ENCODE data around the gene DRC7. TPM values are rescaled to one million over a fixed set of nuclear protein-coding genes. Genes with fewer than 3 reads are reported as not detected.

DRC7 gene
- total RNA-seq, 1 experiment from 2014 or later: not detected

DNA sequence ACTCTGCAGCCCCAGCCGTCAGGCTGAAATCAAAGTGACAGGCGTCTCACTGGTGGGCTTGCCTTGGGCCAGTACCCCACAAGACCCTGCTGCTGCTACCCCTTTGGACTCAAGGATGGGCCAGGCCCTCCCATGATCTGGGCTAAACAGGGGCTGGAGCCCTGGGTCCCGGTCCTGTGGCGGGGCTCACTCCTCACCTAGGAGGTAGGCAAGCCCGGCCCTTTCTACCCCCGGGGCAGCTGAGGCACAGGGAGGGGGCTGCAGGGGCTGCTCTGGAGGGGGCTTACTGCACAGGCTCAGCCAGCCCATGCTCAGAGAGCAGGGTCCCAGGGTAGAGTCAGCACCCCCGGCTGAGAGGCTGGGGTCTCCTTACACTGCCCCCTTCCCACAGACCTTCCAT, 64.5 kb downstream of the DRC7 start:
- no peak for DNase-seq (ENCODE audit: low read depth, low spot score)
- in situ Hi-C loops (cut with HindIII; ENCODE audit: low pct_unique_long_range_greater_than_20kb, low sequenced_read_pairs): no loop called here

DNA sequence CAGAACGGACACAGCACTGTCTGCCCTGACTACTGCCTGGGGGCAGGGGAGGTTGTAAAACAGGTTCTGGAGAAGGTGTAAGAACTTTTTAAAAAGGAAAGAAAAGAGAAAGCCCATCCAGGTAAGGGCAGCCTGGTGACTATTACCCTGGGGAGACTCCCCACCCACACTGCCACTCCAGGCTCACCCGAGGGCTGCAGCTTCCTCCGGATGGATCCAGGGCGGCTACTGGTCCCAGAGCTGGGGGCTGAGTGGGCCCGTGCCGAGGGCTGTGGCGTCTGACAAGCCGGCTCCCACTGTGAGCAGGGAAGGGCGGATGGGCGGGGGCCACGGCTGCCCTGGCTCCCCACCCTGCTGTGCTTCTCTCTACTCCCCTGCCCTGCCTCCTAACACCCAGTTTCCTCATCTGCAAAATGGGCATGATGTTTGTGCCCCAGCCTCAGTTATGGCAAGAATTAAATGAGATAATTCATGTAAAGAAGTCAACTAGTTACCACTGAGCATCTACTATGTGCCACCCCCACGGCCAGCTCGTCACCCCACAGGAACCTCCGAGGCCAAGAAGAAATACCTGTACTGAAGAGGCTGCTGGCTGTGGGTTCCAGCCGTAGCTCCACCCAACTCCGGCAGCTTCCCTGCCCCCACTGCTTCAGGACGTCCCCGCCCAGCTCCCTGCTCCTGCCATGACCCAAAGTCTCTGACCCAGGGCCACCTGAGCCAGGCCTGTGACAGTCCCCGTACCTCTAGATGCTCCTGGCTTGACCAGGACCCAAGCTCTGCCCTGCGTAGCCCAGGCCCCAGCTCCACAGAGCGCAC, 65.1 kb downstream of the DRC7 start:
- DNase-seq (ENCODE audit: low read depth, low spot score): no peak
- in situ Hi-C loops (cut with HindIII; ENCODE audit: low pct_unique_long_range_greater_than_20kb, low sequenced_read_pairs): no loop called here

DNA sequence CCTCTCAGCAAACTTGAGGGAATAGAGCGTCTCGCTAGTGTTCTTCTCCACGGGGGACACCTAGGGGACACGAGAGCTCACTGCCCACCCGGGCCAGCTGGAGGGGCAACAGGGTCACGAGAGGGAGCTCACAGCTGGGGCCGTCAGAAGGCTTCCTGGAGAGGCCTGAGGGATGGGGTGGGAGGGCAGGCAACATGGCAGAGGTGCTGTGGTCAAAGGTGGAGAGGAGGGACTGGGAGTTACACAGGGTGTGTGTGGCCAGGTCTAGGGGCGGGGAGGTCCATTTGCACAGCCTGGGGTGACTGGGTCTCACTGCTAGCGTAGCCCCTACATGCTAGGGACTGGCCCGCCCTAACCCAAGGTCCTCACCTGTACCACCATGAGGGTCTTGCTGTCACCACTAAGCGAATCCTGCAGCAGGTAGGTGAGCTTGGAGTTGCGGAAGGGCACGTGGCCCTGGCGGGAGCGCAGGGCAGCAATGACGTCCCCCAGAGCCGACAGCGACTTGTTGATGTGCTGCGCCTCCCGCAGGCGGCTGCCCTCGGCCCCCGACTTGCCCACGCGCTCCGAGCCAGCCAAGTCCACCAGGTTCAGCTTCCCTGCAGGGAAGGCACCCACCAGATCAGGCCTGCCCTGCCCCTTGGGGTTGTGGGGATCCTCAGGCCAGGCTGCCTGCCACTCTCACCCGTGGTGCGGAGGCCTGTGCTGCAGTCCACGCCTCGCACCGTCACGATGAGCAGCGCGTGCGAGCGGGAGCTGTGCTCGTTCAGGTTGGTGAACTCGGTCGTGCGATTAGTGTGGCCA, 66.0 kb downstream of the DRC7 start:
- no peak for DNase-seq (ENCODE audit: low read depth, low spot score)
- in situ Hi-C loops (cut with HindIII; ENCODE audit: low pct_unique_long_range_greater_than_20kb, low sequenced_read_pairs): no loop called here

DNA sequence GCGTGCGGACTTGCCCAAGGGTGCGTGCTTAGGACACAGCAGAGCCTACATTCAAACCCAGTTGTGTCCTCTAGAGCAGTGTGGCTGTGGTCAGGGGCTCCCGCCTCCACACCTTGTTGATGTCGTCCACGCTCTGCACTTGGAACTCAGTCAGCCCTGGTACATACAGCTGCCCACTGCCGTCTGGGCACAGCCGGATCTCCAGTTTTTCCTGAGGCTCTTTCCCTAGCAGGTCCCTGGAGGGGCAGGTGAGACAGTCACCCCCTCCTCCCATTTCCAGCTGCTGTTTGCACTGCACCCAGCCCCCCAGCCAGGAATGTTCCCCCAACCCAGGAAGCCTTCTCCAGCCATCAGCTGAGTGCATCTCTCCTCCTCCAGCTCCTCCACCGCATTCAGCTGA, 66.7 kb downstream of the DRC7 start:
- DNase-seq (ENCODE audit: low read depth, low spot score): no peak
- in situ Hi-C loops (cut with HindIII; ENCODE audit: low pct_unique_long_range_greater_than_20kb, low sequenced_read_pairs): no loop called here

DNA sequence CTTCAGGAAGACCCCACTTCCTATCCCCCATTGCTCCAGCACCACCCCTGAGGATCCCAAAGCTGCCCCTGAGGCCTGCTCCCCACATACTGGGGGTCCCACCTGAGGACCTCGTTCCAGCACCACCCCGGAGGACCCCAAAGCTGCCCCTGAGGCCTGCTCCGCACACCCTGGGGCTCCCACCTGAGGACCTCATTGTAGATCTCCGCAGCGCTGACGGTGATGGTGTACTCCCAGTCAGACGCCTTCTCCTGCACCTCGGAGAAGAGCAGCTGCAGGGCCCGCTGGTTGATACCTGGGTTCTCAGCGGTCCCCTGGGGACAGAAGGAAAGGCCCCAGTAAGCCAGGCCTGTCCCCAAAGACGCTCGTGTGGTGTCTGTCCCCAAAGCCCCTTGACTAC, 67.4 kb downstream of the DRC7 start:
- in situ Hi-C loops (cut with HindIII; ENCODE audit: low pct_unique_long_range_greater_than_20kb, low sequenced_read_pairs): no loop called here
- DNase-seq (ENCODE audit: low read depth, low spot score): no peak

DNA sequence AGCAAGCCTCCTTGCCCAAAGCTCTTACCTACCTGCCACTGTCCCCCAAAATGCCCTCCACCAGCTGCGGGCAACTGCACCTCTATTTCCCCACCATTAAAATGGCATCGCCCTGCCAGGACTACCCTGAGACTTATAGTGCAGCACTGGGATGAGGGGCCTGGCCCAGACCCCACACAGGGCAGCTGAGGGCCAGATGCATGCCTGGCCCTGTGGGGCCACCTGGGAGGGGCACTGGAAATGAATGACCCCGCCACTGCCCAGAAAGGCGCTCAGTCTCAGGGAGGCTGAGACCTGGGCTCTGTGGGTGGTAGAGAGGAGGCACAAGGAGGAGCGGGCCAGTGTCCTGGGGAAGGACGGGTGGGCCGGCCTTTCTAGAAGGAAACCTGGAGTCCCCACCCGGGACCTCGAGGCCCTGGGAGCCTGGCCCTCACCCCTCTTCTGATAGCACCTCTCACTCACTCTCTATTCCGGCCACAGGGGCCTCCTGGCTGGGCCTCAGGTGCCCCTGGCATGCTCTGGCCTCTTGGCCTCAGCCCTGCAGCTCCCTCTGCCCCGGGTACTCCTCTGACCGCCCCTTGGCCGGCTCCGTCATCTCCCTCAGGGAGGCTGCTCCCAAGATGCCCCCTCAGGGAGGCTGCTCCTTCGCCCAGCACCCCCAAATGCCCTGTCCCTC, 67.9 kb downstream of the DRC7 start:
- in situ Hi-C loops (cut with HindIII; ENCODE audit: low pct_unique_long_range_greater_than_20kb, low sequenced_read_pairs): no loop called here
- DNase-seq (ENCODE audit: low read depth, low spot score): no peak

DNA sequence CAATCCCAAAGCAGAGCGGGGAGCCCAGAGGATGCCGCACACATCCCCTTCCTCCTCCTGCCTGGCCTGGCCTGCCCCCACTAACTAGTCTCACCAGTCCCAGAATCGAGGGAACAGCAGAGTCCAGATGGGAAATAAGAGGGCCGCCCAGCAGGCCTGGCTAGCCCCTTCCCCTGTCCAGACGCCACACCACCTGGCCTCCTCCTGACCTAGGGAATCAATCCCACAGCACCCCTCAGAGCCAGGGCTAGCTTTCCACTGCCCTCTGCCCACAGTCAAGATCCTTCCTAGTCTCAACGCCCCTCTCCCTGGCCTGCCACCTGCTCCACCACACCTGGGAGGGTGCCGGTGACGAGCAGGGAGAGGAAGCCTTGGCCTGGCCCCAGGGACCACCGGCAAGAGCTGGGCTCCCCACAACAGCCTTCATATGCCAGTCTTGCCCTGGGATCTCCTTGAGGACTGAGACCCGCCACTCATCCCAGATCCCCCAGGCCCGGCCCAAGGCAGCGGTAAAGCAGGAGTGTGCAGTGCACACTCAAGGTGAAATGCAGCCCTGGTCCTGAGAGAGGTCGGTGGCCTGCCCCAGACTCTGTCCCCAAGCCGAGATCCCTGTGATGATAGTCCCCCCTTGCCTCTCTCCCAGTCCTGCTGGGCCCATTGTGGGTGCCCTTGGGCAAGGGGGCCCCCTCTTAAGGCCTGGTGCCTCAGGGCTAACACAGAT, 68.8 kb downstream of the DRC7 start:
- in situ Hi-C loops (cut with HindIII; ENCODE audit: low pct_unique_long_range_greater_than_20kb, low sequenced_read_pairs): no loop called here
- no peak for DNase-seq (ENCODE audit: low read depth, low spot score)

DNA sequence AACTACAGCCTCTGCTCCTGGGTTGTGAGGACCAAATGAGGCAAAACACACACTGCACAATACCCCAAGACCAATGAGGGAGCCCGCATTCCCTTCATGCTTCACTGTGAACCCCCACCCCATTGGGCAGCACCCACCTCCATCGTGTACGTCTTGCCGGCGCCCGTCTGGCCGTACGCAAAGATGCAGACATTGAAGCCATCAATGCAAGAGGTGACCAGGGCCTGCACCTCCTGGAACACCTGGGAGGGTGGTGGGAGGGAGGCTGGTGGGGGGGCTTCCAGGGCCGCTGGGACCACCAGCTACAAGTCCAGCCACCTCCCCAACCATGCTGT, 69.4 kb downstream of the DRC7 start:
- no peak for DNase-seq (ENCODE audit: low read depth, low spot score)
- in situ Hi-C loops (cut with HindIII; ENCODE audit: low pct_unique_long_range_greater_than_20kb, low sequenced_read_pairs): no loop called here

DNA sequence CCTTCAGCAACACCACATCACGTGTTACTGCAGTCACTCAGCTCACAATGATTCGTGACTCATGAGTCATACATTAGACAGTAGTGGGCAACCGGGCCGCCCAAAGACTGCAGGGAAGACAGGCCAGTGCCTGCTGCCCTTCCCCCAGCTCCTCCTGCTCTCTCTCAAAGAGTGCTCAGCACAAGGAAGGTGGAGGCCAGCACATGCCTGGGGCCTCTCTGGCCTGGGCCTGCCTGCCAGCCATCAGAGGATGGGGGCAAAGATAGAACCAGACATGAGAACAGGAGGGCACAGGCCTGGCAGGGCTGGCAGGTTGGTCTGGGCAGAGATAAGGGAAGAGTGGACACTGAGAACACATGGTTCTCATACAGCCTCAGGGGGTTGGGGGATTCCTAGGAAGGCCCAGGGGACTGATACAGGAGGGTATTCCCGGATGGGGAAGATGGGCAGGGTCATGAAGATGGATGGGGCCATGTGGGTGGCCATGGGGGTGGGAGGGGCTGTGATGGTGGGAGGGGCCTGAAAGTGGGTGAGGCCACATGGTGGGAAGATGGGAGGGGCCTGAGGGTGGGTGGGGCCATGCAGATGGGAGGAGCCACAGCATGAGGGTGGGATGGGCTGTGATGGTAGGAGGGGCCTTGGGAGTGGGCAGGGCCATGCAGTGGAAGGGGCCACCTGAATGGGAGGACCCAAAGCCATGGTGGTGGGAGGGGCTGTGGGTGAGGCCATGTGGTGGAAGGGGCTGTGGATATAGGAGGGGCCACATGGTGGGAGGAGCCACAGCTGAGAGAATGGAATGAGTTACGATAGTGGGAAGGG, 69.9 kb downstream of the DRC7 start:
- DNase-seq (ENCODE audit: low read depth, low spot score): peak; percentile 88
- in situ Hi-C loops (cut with HindIII; ENCODE audit: low pct_unique_long_range_greater_than_20kb, low sequenced_read_pairs): no loop called here

DNA sequence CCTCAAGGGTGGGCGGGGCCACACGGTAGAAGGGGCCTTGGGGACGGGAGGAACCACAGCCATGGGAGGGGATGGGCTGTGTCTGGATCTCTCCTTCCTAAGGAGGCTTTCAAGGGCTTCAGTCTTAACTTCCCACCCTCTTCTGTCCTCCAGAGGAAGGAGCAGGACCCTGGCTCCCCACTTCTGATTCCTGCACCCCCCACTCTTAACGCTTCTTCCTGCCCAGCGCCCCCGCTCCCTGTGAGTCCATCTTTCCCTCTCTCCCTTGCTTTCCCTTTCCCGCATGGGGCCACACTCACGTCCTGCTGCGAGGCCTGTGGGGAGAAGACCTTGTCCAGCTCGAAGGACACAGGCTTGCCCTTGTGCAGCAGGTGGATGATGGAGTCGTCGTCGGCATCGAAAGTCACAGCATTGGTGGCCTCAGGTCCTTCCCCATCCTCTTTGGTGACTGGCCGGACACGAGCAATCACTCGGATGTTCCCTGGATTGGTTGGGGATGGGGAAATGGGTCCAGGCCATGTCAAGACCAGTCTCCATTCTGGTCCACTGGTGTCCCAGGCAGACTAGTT, 70.6 kb downstream of the DRC7 start:
- in situ Hi-C loops (cut with HindIII; ENCODE audit: low pct_unique_long_range_greater_than_20kb, low sequenced_read_pairs): no loop called here
- DNase-seq (ENCODE audit: low read depth, low spot score): no peak

DNA sequence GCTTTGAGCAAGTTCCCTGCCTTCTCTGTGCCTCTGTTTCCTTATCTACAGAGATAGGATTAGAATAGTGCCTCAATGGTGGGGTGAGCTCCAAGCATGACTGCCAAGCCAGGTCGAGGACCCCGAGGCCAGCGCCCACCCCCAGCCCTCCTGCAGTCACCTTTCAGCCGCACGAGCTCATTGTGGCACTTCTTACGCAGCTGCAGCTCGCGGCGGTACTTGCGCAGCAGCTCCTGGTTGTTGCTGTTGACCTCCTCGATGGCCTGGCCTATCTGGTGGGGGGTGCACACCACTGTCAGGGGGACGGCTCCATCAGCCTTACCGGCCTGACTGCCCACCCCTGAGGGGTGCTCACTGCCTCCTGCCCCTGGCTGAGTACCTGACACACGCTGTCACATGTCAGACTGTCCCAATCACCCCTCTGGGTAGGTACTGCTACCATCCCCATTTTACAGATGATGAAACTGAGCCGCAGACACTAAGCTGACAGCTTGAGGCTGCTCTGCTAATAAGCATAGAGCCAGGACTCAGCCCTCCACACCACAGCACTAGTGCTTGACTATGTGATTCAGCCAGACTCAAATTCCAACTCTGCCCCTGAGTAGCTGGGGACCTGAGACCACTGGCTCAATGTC, 72.2 kb downstream of the DRC7 start:
- no peak for DNase-seq (ENCODE audit: low read depth, low spot score)
- in situ Hi-C loops (cut with HindIII; ENCODE audit: low pct_unique_long_range_greater_than_20kb, low sequenced_read_pairs): no loop called here

DNA sequence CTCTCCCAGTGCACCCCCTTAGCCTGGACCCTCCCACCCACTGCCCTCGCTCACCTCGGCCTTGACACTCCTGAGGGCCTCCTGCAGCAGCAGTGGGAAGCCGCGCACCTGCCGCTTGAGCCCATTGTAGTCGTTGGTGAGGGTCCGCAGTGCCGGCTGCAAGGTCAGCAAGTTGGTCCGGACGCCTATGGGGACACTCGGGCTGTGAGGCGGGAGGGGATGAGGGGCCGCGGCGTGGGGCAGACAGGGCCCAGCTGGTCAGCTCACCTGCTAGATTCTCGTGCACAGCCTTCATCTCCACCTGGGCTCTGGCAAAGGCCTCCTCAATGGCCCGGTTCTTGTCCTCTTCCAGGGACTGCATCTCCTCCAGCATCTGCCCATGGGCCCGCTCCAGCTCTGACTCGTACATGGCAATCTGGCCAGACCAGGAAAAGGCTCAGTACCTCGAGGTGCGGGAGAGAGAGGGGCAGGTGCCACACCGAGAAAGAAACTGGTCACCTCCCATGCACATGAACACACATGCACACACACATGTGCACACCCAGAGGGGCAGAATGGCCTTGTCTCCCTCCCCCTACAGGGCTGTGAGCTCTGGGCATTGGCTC, 75.0 kb downstream of the DRC7 start:
- in situ Hi-C loops (cut with HindIII; ENCODE audit: low pct_unique_long_range_greater_than_20kb, low sequenced_read_pairs): no loop called here

DNA sequence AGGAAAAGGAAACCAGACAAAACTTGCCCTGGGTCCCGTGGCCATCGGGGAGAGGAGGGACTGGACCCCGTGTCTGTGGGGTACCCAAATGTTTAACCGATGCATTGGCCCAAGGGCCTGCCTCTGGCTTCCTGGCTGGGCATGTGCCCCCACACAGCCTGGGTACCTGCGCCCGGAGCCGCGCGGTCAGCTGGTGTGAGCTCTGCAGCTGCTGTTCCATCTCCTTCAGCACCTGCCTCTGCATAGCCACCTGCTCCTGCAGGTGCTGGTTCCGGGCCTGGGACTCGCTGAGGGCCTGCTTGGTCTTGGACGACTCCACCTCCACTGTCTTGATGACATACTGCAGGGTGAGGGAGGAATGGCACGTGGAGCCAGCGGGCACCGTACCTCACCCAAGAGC, 75.8 kb downstream of the DRC7 start:
- no peak for DNase-seq (ENCODE audit: low read depth, low spot score)
- in situ Hi-C loops (cut with HindIII; ENCODE audit: low pct_unique_long_range_greater_than_20kb, low sequenced_read_pairs): no loop called here

More for the DNA sequence above, 75.0 kb downstream of the DRC7 start:
- no peak for DNase-seq (ENCODE audit: low read depth, low spot score)

DNA sequence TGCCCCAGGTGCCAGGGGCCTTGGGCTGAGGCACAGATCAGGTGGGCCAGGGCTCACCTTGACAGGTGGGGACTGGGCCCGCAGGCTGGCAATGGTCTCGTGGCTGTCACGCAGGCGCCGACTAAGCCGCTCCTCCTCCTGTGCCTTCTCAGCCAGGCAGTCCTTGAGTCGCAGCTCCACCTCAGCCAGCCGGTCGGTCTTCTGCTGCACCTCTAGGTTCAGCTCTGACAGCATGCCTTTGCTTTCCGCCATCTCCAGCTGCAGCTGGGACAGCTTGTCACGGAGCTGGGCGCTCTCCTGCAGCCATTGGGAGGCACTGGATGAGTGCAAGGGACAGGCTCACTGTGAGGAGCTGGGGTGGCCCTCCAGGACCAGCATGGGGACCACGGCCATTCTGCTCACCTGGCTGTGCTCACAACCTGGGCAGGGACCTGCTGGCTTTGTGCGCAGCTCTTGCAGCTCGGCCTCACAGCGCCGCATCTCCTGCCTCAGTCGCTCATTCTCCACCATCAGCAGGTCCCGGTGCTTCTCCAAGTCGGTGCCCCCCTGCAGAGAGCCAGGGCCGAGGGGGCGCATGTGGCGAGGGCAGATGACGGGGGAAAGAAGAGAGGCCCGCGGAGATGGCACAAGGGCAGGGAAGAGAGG, 76.7 kb downstream of the DRC7 start:
- in situ Hi-C loops (cut with HindIII; ENCODE audit: low pct_unique_long_range_greater_than_20kb, low sequenced_read_pairs): no loop called here
- DNase-seq (ENCODE audit: low read depth, low spot score): no peak

DNA sequence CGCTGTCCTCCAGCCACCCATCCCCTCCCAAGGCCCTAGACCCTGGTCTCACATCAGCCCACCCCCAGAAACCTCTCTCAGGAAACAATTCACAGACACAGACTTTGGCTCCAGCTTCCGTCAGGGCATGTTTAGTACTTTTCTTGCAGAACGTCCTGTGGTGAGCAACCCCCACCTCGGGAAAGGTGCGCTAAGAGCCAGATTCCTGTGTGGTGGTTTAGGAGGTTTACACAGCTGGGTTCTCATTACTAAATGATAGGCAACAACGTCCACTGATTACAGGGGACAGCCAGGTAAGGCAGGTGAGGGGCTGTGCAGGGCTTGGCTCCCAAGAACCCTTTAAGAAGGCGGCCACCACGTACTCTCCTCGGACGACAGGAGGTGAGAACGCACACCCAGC, 78.4 kb downstream of the DRC7 start:
- in situ Hi-C loops (cut with HindIII; ENCODE audit: low pct_unique_long_range_greater_than_20kb, low sequenced_read_pairs): no loop called here
- no peak for DNase-seq (ENCODE audit: low read depth, low spot score)
